HG02970 (cell line): Measurements from ENCODE around the gene ARHGAP19.
"Not testable (repeated sequence)": the region's sequence is repeated elsewhere in the genome, so short reads cannot be mapped to it uniquely, and the experiment has no call there.

Source experiments
- ATAC-seq: cut with Tn5 transposase; IDR thresholded peaks from one replicate; pipeline ENCODE4 v1.9.1; 2021; ENCODE audit warnings: mild to moderate bottlenecking, moderate library complexity, moderate number of reproducible peaks; ENCODE audit not compliant: unreplicated experiment, low FRiP score

The ARHGAP19 gene

DNA sequence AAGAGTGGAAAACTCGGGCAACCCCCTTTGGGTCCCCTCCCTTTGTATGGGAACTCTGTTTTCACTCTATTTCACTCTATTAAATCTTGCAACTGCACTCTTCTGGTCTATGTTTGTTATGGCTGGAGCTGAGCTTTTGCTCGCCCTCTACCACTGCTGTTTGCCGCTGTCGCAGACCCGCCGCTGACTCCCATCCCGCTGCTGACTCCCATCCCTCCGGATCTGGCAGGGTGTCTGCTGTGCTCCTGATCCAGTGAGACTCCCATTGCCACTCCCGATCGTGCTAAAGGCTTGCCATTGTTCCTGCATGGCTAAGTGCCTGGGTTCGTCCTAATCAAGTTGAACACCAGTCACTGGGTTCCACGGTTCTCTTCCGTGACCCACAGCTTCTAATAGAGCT, 2.4 kb downstream of the ARHGAP19 start:
- ATAC-seq = not testable (repeated sequence)

DNA sequence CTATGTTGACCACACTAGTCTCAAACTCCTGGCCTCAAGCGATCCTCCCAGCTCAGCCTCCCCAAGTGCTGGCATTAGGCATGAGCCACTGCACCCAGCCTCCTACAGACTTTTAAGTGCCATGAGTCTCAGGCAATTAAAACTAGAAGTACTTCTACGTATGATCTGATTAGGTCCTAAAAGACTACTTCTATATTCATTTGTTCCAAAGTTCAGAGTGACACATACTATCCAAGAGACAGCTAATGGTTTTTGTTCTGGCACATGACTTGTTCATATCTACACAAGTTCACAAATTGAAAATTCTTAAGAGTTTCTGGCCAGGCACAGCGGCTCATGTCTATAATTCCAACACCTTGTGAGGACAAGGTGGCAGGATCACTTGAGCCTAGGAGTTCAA, 11.7 kb downstream of the ARHGAP19 start:
- ATAC-seq = no peak

DNA sequence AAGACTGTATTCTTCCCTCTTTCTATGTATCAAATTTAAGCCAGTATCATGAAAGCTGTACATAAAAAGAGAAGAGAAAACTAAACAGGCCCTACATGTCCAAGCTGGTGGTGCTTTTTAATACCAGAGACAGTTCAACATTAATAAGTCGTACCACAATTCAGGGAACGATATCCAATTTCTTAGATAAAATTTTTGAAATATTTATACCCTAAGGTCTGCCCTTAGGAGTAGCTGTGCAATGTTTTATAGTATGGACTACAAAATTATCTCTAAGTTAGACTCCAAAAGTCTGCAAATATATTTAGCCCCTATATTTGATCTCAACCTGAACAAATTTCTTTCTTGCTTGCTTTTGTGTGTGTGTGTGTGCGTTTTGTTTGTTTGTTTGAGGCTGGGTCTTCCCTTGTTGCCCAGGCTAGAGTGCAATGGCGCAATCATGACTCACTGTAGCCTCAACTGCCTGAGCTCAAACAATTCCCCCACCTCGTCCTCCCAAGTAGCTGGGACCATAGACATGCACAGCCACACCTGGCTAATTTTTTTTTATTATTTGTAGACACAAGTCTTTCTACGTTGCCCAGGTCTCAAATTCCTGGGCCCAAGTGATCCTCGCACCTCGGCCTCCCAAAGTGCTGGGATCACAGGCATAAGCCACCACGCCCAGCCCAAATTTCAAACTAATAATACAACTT, 13.2 kb downstream of the ARHGAP19 start:
- ATAC-seq = no peak

DNA sequence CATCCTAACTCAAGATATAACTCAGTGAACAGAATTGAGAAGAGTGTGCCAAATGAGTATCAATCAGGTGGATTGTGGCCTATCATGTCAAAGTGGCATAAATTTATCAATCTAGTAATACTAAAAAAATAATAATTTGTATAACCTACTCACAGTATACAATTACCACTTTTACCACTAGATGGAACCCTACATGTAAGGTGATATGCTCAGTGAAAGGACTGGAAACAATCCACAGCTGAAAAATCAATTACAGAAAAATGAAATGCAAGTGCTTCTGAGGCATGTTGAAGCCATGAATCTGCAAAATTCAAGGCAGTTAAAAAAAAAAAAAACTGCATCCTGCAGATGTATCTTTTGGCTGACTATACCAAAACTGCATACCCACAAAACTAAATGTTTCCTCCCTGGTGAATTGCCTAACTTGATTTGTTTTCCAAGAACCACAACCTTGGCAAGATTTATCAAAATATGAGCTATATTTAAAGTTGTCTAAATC, 13.9 kb downstream of the ARHGAP19 start:
- no peak for ATAC-seq

DNA sequence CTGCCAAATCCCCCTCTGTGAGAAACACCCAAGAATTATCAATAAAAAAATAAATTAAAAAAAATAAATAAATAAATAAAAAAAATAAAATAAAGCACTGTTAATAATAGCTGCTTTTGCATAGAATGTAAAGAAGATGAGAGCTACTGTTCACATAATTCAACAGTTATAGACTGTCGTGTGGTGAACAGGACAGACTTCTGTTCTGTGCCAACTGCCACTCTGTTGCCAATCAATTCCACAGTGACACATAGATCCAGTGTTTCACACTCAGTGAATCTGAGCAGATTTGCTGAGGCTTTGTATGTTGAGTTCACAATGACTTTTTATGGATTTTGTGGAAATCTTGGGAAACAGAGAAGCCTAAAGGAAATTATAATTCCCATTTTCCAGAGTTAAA, 14.9 kb downstream of the ARHGAP19 start:
- no peak for ATAC-seq

DNA sequence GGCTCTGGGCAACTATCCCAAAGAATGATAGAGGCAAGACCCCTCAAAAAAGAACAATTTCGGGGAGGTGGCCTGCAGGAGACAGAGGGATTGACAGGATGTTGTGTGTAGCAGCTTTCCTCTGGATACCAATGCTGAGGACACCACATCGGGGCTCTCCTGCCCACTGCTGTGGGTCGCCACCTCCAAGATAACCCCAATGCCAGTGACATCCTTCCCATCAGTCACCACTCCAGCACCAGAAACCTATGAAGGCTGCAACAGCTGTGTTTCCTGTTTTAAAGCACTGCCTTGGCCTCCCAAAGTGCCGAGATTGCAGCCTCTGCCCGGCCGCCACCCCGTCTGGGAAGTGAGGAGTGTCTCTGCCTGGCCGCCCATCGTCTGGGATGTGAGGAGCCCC, 17.6 kb downstream of the ARHGAP19 start:
- no peak for ATAC-seq

DNA sequence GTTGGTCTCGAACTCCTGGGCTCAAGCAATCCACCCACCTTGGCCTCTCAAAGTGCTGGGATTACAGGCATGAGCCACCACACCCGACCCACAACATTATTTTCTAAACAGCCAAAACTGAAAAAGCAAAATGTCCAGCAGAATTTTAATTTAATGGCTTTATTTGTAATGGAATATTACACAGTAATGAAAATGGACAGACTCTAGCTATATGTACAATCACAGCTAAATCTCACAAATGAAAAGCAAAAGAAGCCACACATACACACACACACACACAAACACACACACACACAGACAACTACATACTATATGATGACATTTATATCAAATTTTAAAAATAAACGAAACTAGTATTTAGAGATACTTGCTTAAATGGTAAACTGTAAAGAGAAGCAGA, 18.7 kb downstream of the ARHGAP19 start:
- no peak for ATAC-seq

DNA sequence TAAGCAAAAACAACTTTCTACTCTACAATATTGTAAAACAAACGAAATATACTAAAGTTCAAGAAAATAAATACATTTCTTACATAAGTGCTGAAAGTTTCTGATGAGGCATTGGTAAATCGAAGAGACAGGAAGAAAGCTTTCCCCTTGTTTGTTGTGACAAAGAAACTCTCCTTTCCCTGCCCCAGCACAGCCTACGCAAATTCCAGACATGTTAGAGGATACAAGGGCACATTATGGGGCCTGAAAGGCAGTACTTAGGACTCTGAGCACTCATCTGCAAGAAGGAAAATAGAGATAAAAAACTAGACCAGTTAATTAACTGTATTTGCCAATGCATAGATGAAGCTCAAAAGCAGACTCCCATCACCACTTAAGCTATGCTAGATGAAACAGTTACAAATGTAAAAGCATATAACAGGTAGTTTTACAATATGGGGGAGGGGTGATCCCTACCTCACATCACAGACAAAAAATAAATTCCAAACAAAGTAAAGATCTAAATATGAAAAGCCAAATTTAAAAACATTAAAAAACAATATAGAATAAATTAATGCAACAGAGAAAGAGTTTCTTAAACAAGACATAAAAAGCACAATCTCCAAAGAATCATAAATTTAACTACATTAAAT, 21.8 kb downstream of the ARHGAP19 start:
- ATAC-seq = no peak

DNA sequence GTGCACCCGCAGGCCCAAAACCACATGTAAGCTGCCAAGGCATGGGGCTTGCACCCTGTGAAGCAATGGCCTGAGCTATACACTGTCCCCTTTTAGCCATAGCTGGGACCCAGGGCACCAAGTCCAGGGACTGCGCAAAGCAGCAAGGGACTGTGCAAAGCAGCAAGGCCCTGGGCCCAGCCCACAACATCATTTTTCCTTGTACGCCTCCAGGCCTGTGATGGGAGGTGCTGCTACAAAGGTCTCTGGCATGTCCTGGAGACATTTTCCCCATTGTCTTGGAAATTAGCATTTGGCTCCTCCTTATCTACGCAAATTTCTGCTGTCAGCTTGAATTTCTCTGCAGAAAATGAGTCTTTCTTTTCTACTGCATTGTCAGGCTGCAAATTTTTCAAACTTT, 24.8 kb downstream of the ARHGAP19 start:
- no peak for ATAC-seq

DNA sequence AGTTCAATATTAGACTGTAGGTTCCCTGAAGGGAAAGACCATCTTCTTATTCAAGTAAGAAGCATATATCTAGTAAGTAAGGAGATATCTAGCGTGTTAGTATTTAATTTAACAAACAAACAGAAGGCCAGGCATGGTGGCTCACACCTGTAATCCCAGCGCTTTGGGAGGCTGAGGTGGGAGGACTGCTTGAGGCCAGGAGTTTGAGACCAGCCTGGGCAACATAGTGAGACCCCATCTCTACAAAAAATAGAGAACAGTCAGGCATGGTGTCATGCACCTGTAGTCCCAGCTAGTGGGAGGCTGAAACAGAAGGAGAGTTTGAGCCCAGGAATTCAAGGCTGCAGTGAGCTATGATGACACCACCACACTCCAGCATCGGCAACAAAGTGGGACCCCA, 27.3 kb downstream of the ARHGAP19 start:
- not testable (repeated sequence) for ATAC-seq

DNA sequence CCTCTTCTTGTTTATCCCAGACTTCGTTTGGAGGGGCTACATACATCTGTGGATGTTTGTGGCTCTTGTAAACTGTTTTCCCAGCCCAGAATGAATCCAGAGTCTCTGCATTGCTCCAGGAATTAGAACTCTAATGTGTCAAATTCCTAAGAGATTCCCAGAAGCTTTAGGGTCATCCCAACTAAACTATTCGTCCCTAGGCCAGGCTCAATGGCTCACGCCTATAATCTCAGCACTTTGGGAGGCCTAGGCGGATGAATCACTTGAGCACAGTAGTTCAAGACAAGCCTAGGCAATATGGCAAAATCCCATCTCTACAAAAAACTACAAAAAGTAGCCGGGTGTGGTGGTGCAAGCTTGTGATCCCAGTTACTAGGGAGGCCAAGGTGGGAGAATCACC, 28.5 kb downstream of the ARHGAP19 start:
- ATAC-seq = no peak

DNA sequence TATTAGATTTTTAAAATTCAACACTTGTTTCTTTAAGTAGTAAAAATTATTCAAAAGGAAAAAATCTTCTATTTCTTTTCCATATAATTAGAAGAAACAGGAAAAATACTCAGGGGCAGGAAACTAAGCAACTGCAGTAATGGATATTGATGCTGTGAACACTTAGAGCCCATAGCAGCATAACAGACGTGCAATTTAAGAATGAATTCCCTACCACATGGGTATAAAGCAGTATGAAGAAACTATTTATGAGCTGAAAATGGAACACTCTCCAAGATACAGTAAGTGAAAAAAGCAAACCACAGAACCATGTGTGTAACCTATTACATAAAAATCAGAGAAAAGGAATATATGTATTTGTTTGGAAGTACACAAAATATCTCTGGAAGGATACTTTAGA, 30.8 kb downstream of the ARHGAP19 start:
- ATAC-seq = no peak

DNA sequence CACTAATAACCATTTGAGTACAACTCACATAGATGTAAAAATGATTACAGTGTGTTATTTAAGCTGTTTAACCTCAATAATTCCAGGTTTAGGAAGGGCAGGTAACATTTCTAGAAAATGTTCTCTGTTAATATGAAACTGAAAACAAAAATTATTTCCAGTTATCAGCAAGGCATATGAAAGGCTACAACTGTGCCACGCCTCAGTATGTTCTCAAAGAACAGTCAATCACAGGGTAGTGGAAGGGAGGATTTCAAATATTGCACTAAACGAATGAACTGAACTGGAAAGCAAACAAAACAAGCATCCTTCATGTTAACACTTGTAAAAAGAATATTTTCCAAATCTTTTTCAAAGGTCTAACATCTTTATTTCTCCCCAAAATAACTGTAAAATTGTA, 31.3 kb downstream of the ARHGAP19 start:
- ATAC-seq = no peak

DNA sequence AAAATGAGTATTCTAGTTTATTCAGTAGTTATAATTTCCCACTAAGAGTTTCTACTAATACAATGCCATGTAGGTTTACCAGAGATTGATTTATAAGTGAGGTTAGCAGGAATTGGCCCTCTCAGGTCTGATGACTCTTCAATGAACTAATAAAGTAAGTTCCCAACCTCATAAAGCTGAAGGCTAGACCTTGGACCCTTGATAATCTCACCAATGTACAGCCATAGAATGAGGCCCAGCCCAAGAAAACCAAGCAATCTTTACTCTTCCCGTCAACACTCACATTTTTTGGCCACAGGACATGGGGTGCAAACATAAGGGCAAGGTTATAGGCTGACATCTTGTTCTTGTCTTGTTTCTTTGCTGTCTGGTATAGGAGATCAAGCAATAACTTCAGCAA, 33.3 kb downstream of the ARHGAP19 start:
- ATAC-seq = no peak

DNA sequence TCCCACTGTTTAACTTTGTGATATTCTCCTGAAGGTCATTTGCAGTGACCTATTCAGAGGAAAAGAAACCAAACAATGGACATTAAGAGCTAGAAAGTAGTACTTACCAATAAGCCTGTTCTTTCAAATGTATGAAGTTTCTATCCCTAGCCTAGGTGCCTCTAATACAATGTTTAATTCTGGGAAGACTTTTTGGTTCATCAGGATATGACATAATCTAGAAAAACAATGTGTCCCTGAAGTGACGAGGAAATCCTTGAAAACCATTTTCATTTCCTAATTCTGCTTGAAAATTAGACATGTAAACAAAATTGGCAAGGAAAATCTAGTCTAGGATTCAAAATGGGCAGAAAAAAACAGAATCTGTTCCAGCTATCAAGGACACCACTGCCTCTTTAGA, 36.1 kb downstream of the ARHGAP19 start:
- no peak for ATAC-seq

DNA sequence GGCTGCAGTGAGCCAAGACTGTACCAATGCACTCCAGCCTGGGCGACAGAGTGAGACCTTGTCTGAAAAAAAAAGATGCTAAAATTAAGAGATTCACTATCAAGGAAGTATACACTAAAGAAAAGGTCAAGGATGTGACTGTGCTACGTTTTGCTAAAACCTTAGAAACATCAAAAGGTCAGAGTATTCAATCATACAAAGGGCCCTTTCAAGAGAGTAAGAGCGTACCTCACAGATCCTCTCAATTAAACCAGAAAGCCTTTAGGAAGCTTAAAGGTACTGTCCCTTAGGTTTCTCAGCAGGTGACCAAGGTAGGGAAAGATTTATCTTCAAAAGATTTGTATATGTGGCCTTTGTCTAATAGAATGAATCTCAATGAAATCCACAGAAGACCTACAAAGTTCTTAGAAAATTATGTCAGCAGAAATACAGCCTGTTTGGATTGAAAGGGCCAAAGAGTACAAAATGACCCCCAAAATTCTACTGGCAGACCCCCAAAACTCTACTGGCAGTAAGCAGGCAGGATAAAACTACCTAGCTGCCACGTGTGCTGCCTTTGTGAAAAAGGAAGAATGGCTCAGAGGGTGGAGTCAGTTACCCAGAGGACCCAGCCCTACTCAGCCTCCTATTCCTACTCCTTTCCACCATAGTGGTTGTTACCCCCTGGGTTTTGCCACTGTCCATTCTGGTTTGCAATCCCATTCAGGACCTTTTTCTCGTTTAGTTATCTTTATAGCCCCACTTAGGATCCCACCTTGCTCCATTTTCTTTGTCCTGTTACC, 36.7 kb downstream of the ARHGAP19 start:
- ATAC-seq = no peak

DNA sequence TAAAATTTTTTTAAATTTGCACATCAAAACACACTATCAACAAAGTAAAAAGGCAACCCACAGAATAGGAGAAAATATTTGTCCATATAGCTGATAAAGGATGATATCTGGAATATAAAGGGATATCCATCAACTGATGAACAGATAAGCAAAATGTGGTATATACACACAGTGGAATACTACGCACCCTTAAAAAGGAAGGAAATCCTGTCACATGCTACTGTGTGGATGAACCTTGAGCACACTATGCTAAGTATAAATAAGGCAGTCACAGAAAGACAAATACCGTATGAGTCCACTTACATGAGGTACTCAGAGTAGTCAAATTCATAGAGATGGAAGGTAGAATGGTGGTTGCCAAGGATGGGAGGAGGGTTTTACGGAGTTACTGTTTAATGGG, 37.7 kb downstream of the ARHGAP19 start:
- ATAC-seq = no peak

DNA sequence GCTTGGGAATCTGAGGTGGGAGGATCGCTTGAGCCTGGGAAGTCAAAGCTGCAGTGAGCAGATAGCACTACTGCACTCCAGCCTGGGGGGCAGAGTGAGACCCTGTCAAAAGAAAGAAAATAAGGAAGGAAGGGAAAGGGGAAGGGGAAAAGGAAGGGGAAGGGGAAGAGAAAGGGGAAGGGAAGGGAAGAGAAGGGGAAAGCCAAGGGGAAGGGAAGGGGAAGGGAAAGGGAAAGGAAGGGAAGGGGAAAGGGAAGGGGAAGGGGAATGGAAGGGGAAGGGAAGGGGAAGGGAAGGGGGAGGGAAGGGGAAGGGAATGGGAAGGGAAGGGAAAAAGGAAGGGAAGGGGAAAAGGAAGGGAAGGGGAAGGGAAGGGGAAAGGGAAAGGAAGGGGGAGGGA, 41.5 kb downstream of the ARHGAP19 start:
- ATAC-seq = no peak

DNA sequence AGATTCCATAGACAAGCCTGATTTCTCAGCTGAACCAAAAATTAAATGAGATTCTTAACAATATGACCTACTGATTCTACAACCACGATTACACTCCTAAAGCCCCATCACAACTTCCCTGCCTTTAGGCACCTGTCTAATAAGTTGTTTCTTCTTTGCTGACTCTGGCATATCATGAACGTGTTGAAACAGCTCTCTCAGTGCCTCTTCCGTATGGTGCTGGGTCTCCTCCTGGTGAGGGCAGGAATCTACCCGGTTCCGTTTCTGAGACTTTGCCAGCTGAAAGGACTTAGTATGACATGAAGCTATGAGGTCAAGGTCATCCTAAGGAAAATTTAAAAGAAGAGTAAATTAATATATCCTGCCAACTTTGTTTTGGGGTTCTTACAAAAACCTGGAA, 48.6 kb downstream of the ARHGAP19 start:
- ATAC-seq = no peak

DNA sequence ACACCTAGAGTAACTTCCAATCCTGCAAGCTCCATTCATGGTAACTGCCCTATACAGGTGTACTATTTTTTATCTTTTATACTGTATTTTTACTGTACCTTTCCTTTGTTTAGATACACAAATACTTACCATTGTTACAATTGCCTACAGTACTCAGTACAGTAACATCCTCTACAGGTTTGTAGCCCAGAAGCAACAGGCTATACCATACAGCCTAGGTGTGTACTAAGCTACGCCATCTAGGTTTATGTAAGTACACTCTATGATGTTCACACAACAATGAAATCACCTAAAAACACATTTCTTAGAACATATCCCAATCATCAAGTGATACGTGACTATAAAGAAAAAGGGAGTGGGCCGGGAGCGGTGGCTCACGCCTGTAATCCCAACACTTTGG, 53.6 kb downstream of the ARHGAP19 start:
- ATAC-seq = no peak

DNA sequence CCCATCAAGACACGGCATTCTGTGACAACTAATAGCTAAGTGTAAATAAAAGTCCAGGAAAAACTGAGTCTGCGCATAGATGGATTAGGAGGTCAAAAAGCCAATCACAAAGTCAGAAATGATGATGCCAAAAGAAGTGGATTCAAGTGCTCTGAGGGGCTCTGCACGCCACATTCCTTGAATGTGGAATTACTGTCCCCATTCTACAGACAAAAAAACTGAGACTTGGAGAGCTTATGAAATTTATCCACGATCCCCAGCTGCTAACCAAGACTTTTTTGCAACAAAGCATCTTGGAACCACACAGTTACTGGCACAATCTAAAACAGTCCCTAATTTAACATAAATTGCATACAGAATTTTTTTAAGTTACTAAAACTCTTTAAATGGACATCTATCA, 57.1 kb downstream of the ARHGAP19 start:
- ATAC-seq = no peak

DNA sequence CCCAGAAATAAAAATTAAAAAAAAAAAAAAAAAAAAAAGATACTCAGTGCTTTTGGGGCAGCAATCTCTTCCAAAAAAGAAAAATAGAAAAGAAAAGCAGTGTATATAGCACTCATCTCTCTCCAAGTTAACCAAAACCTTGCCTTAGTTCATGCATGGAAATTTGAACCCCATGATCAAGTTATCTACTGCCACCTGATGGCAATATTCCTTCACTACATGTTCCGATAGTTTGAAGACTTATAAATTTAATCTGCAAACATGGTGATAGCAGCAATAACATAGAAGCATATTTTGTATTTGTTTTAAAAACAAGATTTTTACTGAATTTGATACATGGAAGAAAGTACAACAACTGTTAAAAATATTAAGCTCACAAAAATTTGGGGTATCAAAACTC, 58.0 kb downstream of the ARHGAP19 start:
- ATAC-seq = no peak
